Nephron progenitor cell (in vitro differentiated cells): ENCODE results near the gene ARHGAP11A.

Experiments used
- DNase-seq: peaks from one replicate; pipeline ENCODE4 v3.0.0; 2021
- H3K27ac Mint-ChIP-seq: 2 replicates; pipeline ENCODE4 v1.8.0; 2021; ENCODE audit warnings: mild to moderate bottlenecking, moderate library complexity, mixed read lengths
- H3K27me3 Mint-ChIP-seq: 2 replicates; pipeline ENCODE4 v1.8.0; 2021; ENCODE audit warnings: mild to moderate bottlenecking, low read depth, mixed read lengths; ENCODE audit not compliant: poor library complexity
- H3K36me3 Mint-ChIP-seq: 2 replicates; pipeline ENCODE4 v1.8.0; 2021; ENCODE audit warnings: low read depth, mixed read lengths
- H3K4me1 Mint-ChIP-seq: 2 replicates; pipeline ENCODE4 v1.8.0; 2021; ENCODE audit warnings: mixed read lengths
- H3K4me3 Mint-ChIP-seq: 2 replicates; pipeline ENCODE4 v1.8.0; 2021; ENCODE audit warnings: mild to moderate bottlenecking, moderate library complexity, mixed read lengths
- H3K9me3 Mint-ChIP-seq: 2 replicates; pipeline ENCODE4 v1.8.0; 2021; ENCODE audit warnings: mild to moderate bottlenecking, moderate library complexity, mixed read lengths
- CTCF ChIP-seq: fragments of 200-600 bp; sonication (generic); IDR thresholded peaks from 2 replicates; pipeline ENCODE4 v1.5.0; 2021; ENCODE audit warnings: antibody characterized with exemption

Gene ARHGAP11A

DNA sequence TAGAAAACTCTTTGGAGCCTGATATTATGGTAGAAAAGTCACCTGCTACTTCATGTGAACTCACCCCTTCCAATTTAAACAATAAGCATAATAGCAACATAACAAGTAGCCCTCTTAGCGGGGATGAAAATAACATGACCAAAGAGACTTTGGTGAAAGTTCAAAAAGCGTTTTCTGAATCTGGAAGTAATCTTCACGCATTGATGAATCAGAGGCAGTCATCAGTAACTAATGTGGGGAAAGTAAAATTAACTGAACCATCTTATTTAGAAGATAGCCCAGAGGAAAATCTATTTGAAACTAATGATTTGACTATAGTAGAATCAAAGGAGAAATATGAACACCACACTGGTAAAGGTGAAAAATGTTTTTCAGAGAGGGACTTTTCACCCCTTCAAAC, 21.1 kb downstream of the ARHGAP11A start:
- Mint-ChIP-seq H3K27ac (no peak overlapping the region), H3K36me3 (peaks cover 61% of the 10 kb centered on the region), H3K9me3 (no peaks in the 10 kb centered on the region), H3K4me1 (peaks cover 4% of the 10 kb centered on the region), H3K4me3 (no peak overlapping the region), H3K27me3 (no peaks in the 10 kb centered on the region)
- TF ChIP-seq CTCF = no peak
- no peak for DNase-seq

GRCh38 chr15:32636908-32637567, 21.7 kb downstream of the ARHGAP11A start:
- H3K27ac Mint-ChIP-seq = no peak overlapping the region
- no peak overlapping the region for H3K4me3 Mint-ChIP-seq
- DNase-seq = no peak
- H3K4me1 Mint-ChIP-seq = peaks cover 10% of the 10 kb centered on the region
- H3K27me3 Mint-ChIP-seq = no peaks in the 10 kb centered on the region
- peaks cover 61% of the 10 kb centered on the region for H3K36me3 Mint-ChIP-seq
- H3K9me3 Mint-ChIP-seq = no peaks in the 10 kb centered on the region
- no peak for TF ChIP-seq CTCF

DNA sequence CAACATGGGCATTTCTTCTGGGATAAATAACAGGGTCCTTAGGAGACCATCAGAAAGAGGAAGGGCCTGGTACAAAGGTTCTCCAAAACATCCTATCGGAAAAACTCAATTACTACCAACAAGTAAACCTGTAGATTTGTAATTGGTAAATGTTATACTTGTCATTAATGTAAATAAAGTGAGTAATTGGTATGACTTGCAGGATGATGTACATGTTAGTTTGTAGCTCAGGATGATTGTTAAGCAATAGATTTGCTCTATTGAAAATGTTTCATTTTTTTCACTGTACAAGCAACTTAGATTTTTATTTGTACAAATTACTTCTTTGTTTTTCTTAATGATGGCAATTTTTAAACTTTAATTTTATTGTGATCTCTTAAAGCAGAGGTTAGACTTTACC, 22.4 kb downstream of the ARHGAP11A start:
- Mint-ChIP-seq H3K36me3 (peaks cover 61% of the 10 kb centered on the region), H3K4me1 (peaks cover 15% of the 10 kb centered on the region), H3K27me3 (no peaks in the 10 kb centered on the region), H3K27ac (no peak overlapping the region), H3K4me3 (no peak overlapping the region), H3K9me3 (no peaks in the 10 kb centered on the region)
- TF ChIP-seq CTCF = no peak
- DNase-seq = no peak

GRCh38 chr15:32641517-32642059, 26.3 kb downstream of the ARHGAP11A start, which contains the start of gene SCG5:
Gene SCG5 (plus strand): TSS chr15:32641710. CDS start chr15:32643593, 1,883 bp downstream.
- Mint-ChIP-seq H3K27me3 (no peaks in the 10 kb centered on the region), H3K4me1 (peaks cover 51% of the 10 kb centered on the region), H3K36me3 (peaks cover 38% of the 10 kb centered on the region), H3K9me3 (no peaks in the 10 kb centered on the region), H3K4me3 (peak within 1 kb of the TSS; percentile 88), H3K27ac (peak within 1 kb of the TSS; percentile 32)
- no peak for TF ChIP-seq CTCF
- peak; percentile 75 for DNase-seq

- Mint-ChIP-seq H3K27me3 (no peaks in the 10 kb centered on the region), H3K36me3 (peaks cover 29% of the 10 kb centered on the region), H3K4me1 (peaks cover 52% of the 10 kb centered on the region), H3K9me3 (no peaks in the 10 kb centered on the region), H3K27ac (peak overlapping the region; percentile 58), H3K4me3 (peak overlapping the region; percentile 72)
- DNase-seq = no peak
- no peak for TF ChIP-seq CTCF
Measured at GRCh38 chr15:32642667-32643435, 27.5 kb downstream of the ARHGAP11A start.
